WTC11 (cell line): Measurements from ENCODE around the gene KCNE2. TPM values are rescaled to one million over a fixed set of nuclear protein-coding genes. Genes with fewer than 3 reads are reported as not detected.

Source experiments
- ATAC-seq: fragments of 200-7000 bp; cut with Tn5 transposase; 2 replicates; pipeline ENCODE4 v1.10.0; 2021; ENCODE audit warnings: mild to moderate bottlenecking, moderate library complexity
- CTCF ChIA-PET: fragments of 300-600 bp; sonication (Branson Sonifier 250); formaldehyde crosslinking; loops from one replicate; lab custom pipeline; 2021; ENCODE audit warnings: antibody characterized with exemption; lab: Charles Lee
- POLR2A ChIA-PET: fragments of 350-600 bp; sonication (Branson Sonifier 250); formaldehyde crosslinking; loops from one replicate; lab custom pipeline; 2021; ENCODE audit warnings: antibody characterized with exemption; lab: Charles Lee
- DNase-seq: peaks from one replicate; pipeline ENCODE4 v3.0.0; 2021; ENCODE audit warnings: low spot score
- H3K27ac Mint-ChIP-seq: 2 replicates; pipeline ENCODE4 v1.8.0; 2021; ENCODE audit warnings: mixed read lengths
- H3K27me3 Mint-ChIP-seq: 2 replicates; pipeline ENCODE4 v1.8.0; 2021; ENCODE audit warnings: low read depth, mild to moderate bottlenecking, moderate library complexity, mixed read lengths
- H3K36me3 Mint-ChIP-seq: 2 replicates; pipeline ENCODE4 v1.8.0; 2021; ENCODE audit warnings: mixed read lengths
- H3K4me1 Mint-ChIP-seq: 2 replicates; pipeline ENCODE4 v1.8.0; 2022; ENCODE audit warnings: mixed read lengths
- H3K4me3 Mint-ChIP-seq: 2 replicates; pipeline ENCODE4 v1.8.0; 2021; ENCODE audit warnings: mild to moderate bottlenecking, moderate library complexity, mixed read lengths
- H3K9me3 Mint-ChIP-seq: 2 replicates; pipeline ENCODE4 v1.8.0; 2021; ENCODE audit warnings: mixed read lengths
- ARID4B ChIP-seq: sonication (generic); formaldehyde crosslinking; IDR thresholded peaks from 2 replicates; pipeline ENCODE4 v1.8.0; 2023; ENCODE audit warnings: missing genetic modification reagents, mild to moderate bottlenecking, borderline replicate concordance
- CREB1 ChIP-seq: sonication (generic); formaldehyde crosslinking; IDR thresholded peaks from 2 replicates; pipeline ENCODE4 v1.8.0; 2023; ENCODE audit warnings: mild to moderate bottlenecking, missing genetic modification reagents
- CTCF ChIP-seq: fragments of 200-600 bp; IDR thresholded peaks from 2 replicates; pipeline ENCODE4 v1.8.0; 2022; ENCODE audit warnings: antibody characterized with exemption
- ELF4 ChIP-seq: sonication (generic); formaldehyde crosslinking; IDR thresholded peaks from 2 replicates; pipeline ENCODE4 v1.8.1; 2022; ENCODE audit warnings: low read depth, mild to moderate bottlenecking, moderate library complexity, missing genetic modification reagents
- FOXP1 ChIP-seq: sonication (generic); formaldehyde crosslinking; IDR thresholded peaks from 2 replicates; pipeline ENCODE4 v1.8.0; 2022; ENCODE audit warnings: missing genetic modification reagents, mild to moderate bottlenecking, moderate library complexity, borderline replicate concordance
- GTF2I ChIP-seq: fragments of 250-450 bp; sonication (Bioruptor Pico); conservative IDR thresholded peaks from 2 replicates; pipeline ENCODE4 v1.4.0; 2021; ENCODE audit warnings: mild to moderate bottlenecking
- JUN ChIP-seq: sonication (generic); formaldehyde crosslinking; IDR thresholded peaks from 2 replicates; pipeline ENCODE4 v1.8.0; 2023; ENCODE audit warnings: mild to moderate bottlenecking, missing genetic modification reagents
- MYBL2 ChIP-seq: sonication (generic); formaldehyde crosslinking; IDR thresholded peaks from 2 replicates; pipeline ENCODE4 v1.8.1; 2023; ENCODE audit warnings: mild to moderate bottlenecking, moderate library complexity, missing genetic modification reagents
- NFATC4 ChIP-seq: fragments of 250-450 bp; sonication (Bioruptor Pico); IDR thresholded peaks from 2 replicates; pipeline ENCODE4 v1.9.0; 2021; ENCODE audit warnings: mild to moderate bottlenecking
- NR3C1 ChIP-seq: sonication (generic); formaldehyde crosslinking; conservative IDR thresholded peaks from 2 replicates; pipeline ENCODE4 v1.8.1; 2023; ENCODE audit warnings: low read depth, mild to moderate bottlenecking, missing genetic modification reagents
- PRDM15 ChIP-seq: sonication (generic); formaldehyde crosslinking; IDR thresholded peaks from 2 replicates; pipeline ENCODE4 v1.8.0; 2022; ENCODE audit warnings: missing genetic modification reagents
- RELA ChIP-seq: sonication (generic); formaldehyde crosslinking; IDR thresholded peaks from 2 replicates; pipeline ENCODE4 v1.8.1; 2022; ENCODE audit warnings: missing genetic modification reagents, mild to moderate bottlenecking, borderline replicate concordance
- RORB ChIP-seq: fragments of 250-450 bp; sonication (Bioruptor Pico); IDR thresholded peaks from 2 replicates; pipeline ENCODE4 v1.9.0; 2021; ENCODE audit warnings: mild to moderate bottlenecking
- STAT6 ChIP-seq: sonication (generic); formaldehyde crosslinking; conservative IDR thresholded peaks from 2 replicates; pipeline ENCODE4 v1.8.1; 2023; ENCODE audit warnings: mild to moderate bottlenecking, low read depth, missing genetic modification reagents, moderate library complexity
- ZNF425 ChIP-seq: fragments of 250-450 bp; sonication (Bioruptor Pico); conservative IDR thresholded peaks from 2 replicates; pipeline ENCODE4 v1.9.0; 2021; ENCODE audit warnings: mild to moderate bottlenecking
- total RNA-seq: library from RNA; stranded (reverse); gene quantifications from 3 replicates; pipeline ENCODE4 v1.2.3, GENCODE V29; 2021

Gene KCNE2
- total RNA-seq, 1 experiment from 2014 or later = 0.44 TPM

- no peak for TF ChIP-seq MYBL2 (CRISPR knock-in tag)
- TF ChIP-seq GTF2I (CRISPR knock-in tag) = 0 out of 2 replicates have a peak, but pooled peaks have one; percentile 54
- Mint-ChIP-seq H3K27me3 (no peaks in the 10 kb centered on the region; the same call in none of the 2 replicates), H3K27ac (no peak overlapping the region), H3K36me3 (peaks cover 5% of the 10 kb centered on the region; the same call in 1 of the 2 replicates), H3K9me3 (peaks cover 17% of the 10 kb centered on the region), H3K4me1 (peaks cover 3% of the 10 kb centered on the region), H3K4me3 (no peak overlapping the region)
- ChIA-PET POLR2A (no interaction called here), CTCF (no interaction called here)
- DNase-seq = no peak
- ATAC-seq = no peak
These were observed 4.9 kb upstream of the KCNE2 start for GRCh38 chr21:34358866-34359265.

- Mint-ChIP-seq H3K4me3 (no peak overlapping the region), H3K4me1 (peaks cover 2% of the 10 kb centered on the region; the same call in 1 of the 2 replicates), H3K9me3 (peaks cover 17% of the 10 kb centered on the region), H3K27ac (no peak overlapping the region), H3K36me3 (peaks cover 5% of the 10 kb centered on the region; the same call in 1 of the 2 replicates), H3K27me3 (no peaks in the 10 kb centered on the region; the same call in 1 of the 2 replicates)
- ChIA-PET POLR2A (no interaction called here), CTCF (interaction anchor here (0.7 to 1.5 kb wide), 3 partner anchors 136 to 468 kb away, joined by 3 read pairs; no protein-coding TSS in a partner anchor)
- ATAC-seq = no peak
- no peak for DNase-seq
- no peak for TF ChIP-seq ARID4B (CRISPR knock-in tag)
- no peak for TF ChIP-seq ELF4 (CRISPR knock-in tag)
- no peak for TF ChIP-seq RELA (CRISPR knock-in tag)
These were observed 3.1 kb upstream of the KCNE2 start for GRCh38 chr21:34360488-34361241.

- ChIA-PET CTCF (interaction anchor here (0.6 to 2.3 kb wide), 6 partner anchors 14 to 469 kb away, joined by 3 to 8 read pairs (median 5); no protein-coding TSS in a partner anchor), POLR2A (no interaction called here)
- Mint-ChIP-seq H3K36me3 (peaks cover 5% of the 10 kb centered on the region; the same call in 1 of the 2 replicates), H3K27ac (no peak overlapping the region), H3K4me1 (peaks cover 2% of the 10 kb centered on the region; the same call in 1 of the 2 replicates), H3K4me3 (no peak overlapping the region), H3K27me3 (no peaks in the 10 kb centered on the region; the same call in 1 of the 2 replicates), H3K9me3 (peaks cover 17% of the 10 kb centered on the region)
- DNase-seq = no peak
- ATAC-seq = no peak
- no peak for TF ChIP-seq STAT6 (CRISPR knock-in tag)
- TF ChIP-seq CTCF = no peak; the same call in 1 of the 2 replicates
- TF ChIP-seq ZNF425 (CRISPR knock-in tag) = no peak
- no peak for TF ChIP-seq FOXP1 (CRISPR knock-in tag)
- TF ChIP-seq RORB (CRISPR knock-in tag) = no peak
- TF ChIP-seq NR3C1 (CRISPR knock-in tag) = no peak
- no peak for TF ChIP-seq NFATC4 (CRISPR knock-in tag)
- TF ChIP-seq PRDM15 (CRISPR knock-in tag) = no peak
- TF ChIP-seq JUN (CRISPR knock-in tag) = no peak
- no peak for TF ChIP-seq CREB1 (CRISPR knock-in tag)
These were observed 1.7 kb upstream of the KCNE2 start for GRCh38 chr21:34362136-34362444.
